MCF 10A (cell line): ENCODE results near the gene BOK. TPM values are rescaled to one million over a fixed set of nuclear protein-coding genes. Genes with fewer than 3 reads are reported as not detected.

Experiments
- BruUV-seq: library from RNA; stranded (reverse); fragments of 400-500 nt; replicated peaks from 2 replicates; lab custom pipeline; 2021; lab: Mats Ljungman, UMichigan
- CTCF ChIA-PET: fragments of 300-600 bp; sonication (Branson Sonifier 250); formaldehyde crosslinking; extraction: SDS; loops from one replicate; lab custom pipeline; 2021; ENCODE audit warnings: antibody characterized with exemption, inconsistent platforms; lab: Yijun Ruan, JAX
- POLR2A ChIA-PET: fragments of 300-600, 350-650 bp; sonication (Branson Sonifier 250); formaldehyde crosslinking; extraction: SDS; loops from one replicate; lab custom pipeline; 2020; ENCODE audit warnings: antibody characterized with exemption, inconsistent platforms; lab: Yijun Ruan, JAX
- DNase-seq: peaks from one replicate; pipeline ENCODE4 v3.0.0-alpha.2; 2018; ENCODE audit not compliant: unreplicated experiment
- H3K27ac Mint-ChIP-seq: one replicate; pipeline ENCODE4 v1.8.0; 2022; ENCODE audit warnings: mild to moderate bottlenecking, low read depth, mixed read lengths; ENCODE audit not compliant: unreplicated experiment
- H3K27me3 Mint-ChIP-seq: one replicate; pipeline ENCODE4 v1.8.0; 2022; ENCODE audit warnings: mixed read lengths; ENCODE audit not compliant: insufficient read depth, unreplicated experiment
- H3K36me3 Mint-ChIP-seq: one replicate; pipeline ENCODE4 v1.8.0; 2022; ENCODE audit warnings: mild to moderate bottlenecking, moderate library complexity, mixed read lengths; ENCODE audit not compliant: insufficient read depth, unreplicated experiment
- H3K4me1 Mint-ChIP-seq: one replicate; pipeline ENCODE4 v1.8.0; 2022; ENCODE audit warnings: mixed read lengths; ENCODE audit not compliant: insufficient read depth, unreplicated experiment
- H3K4me3 Mint-ChIP-seq: one replicate; pipeline ENCODE4 v1.8.0; 2022; ENCODE audit warnings: mild to moderate bottlenecking, moderate library complexity, mixed read lengths; ENCODE audit not compliant: unreplicated experiment
- H3K9me3 Mint-ChIP-seq: one replicate; pipeline ENCODE4 v1.8.0; 2022; ENCODE audit warnings: mixed read lengths; ENCODE audit not compliant: unreplicated experiment
- CTCF ChIP-seq: fragments of 200-600 bp; IDR thresholded peaks from one replicate; pipeline ENCODE4 v1.8.0; 2022; ENCODE audit warnings: antibody characterized with exemption, mild to moderate bottlenecking; ENCODE audit not compliant: unreplicated experiment
- intact Hi-C: fragments of 100-400 bp; cut with micrococcal nuclease; formaldehyde crosslinking; loops from 2 replicates; pipeline ENCODE4 v1.14.1; 2022
- total RNA-seq: library from RNA; stranded (reverse); gene quantifications from 2 replicates; pipeline ENCODE4 v1.2.3, GENCODE V29; 2022

Gene BOK
- total RNA-seq, 1 experiment from 2014 or later: 18.6 TPM

- Mint-ChIP-seq H3K27me3 (no peaks in the 10 kb centered on the region), H3K27ac (no peak overlapping the region), H3K36me3 (peaks cover 94% of the 10 kb centered on the region), H3K9me3 (no peaks in the 10 kb centered on the region), H3K4me1 (no peaks in the 10 kb centered on the region), H3K4me3 (no peak overlapping the region)
- TF ChIP-seq CTCF: no peak
- intact Hi-C loops: no loop called here
- POLR2A ChIA-PET: no interaction called here
- BruUV-seq: no TSS peak
- no peak for DNase-seq
- CTCF ChIA-PET: interaction anchor here (0.9 kb wide), 1 partner anchor 11 kb away, joined by 5 read pairs; no protein-coding TSS in a partner anchor
These were observed 44.2 kb downstream of the BOK start for GRCh38 chr2:241602720-241603119.

- Mint-ChIP-seq H3K27ac (no peak overlapping the region), H3K9me3 (no peaks in the 10 kb centered on the region), H3K27me3 (no peaks in the 10 kb centered on the region), H3K4me3 (no peak overlapping the region), H3K36me3 (peaks cover 94% of the 10 kb centered on the region), H3K4me1 (no peaks in the 10 kb centered on the region)
- ChIA-PET POLR2A (no interaction called here), CTCF (interaction anchor here (0.6 to 0.9 kb wide), 2 partner anchors 10 to 705 kb away, joined by 3 to 5 read pairs; no protein-coding TSS in a partner anchor)
- DNase-seq: no peak
- intact Hi-C loops: no loop called here
- BruUV-seq: no TSS peak
- no peak for TF ChIP-seq CTCF
These were observed 45.1 kb downstream of the BOK start for GRCh38 chr2:241603686-241604085.

- Mint-ChIP-seq H3K27me3 (no peaks in the 10 kb centered on the region), H3K4me3 (no peak overlapping the region), H3K27ac (no peak overlapping the region), H3K36me3 (peaks cover 74% of the 10 kb centered on the region), H3K9me3 (no peaks in the 10 kb centered on the region), H3K4me1 (peaks cover 5% of the 10 kb centered on the region)
- BruUV-seq: no TSS peak
- POLR2A ChIA-PET: no interaction called here
- TF ChIP-seq CTCF: no peak
- no peak for DNase-seq
- CTCF ChIA-PET: no interaction called here
- intact Hi-C loops: no loop called here
These were observed 47.6 kb downstream of the BOK start for GRCh38 chr2:241606186-241606585.

GRCh38 chr2:241607162-241607885, 48.8 kb downstream of the BOK start:
- intact Hi-C loops: no loop called here
- no peak for TF ChIP-seq CTCF
- peaks cover 5% of the 10 kb centered on the region for H3K4me1 Mint-ChIP-seq
- no TSS peak for BruUV-seq
- H3K36me3 Mint-ChIP-seq: peaks cover 70% of the 10 kb centered on the region
- DNase-seq: no peak
- no peaks in the 10 kb centered on the region for H3K9me3 Mint-ChIP-seq
- H3K4me3 Mint-ChIP-seq: no peak overlapping the region
- H3K27ac Mint-ChIP-seq: no peak overlapping the region
- ChIA-PET CTCF (no interaction called here), POLR2A (no interaction called here)
- H3K27me3 Mint-ChIP-seq: no peaks in the 10 kb centered on the region
